SK-N-SH (cell line): Measurements from ENCODE around the gene KPNB1. TPM values are rescaled to one million over a fixed set of nuclear protein-coding genes. Genes with fewer than 3 reads are reported as not detected.

Experiments used
- CTCF ChIA-PET: fragments of 300-600, 350-600 bp; formaldehyde crosslinking; extraction: SDS; loops from one replicate; lab custom pipeline; 2021; lab: Yijun Ruan, JAX
- POLR2A ChIA-PET: fragments of 350-600 bp; sonication (Branson Sonifier 250); formaldehyde crosslinking; extraction: SDS; loops from one replicate; lab custom pipeline; 2020; ENCODE audit warnings: antibody characterized with exemption, inconsistent platforms; lab: Yijun Ruan, JAX
- DNase-seq: peaks from one replicate; pipeline ENCODE4 v3.0.0; 2012
- H2AFZ ChIP-seq: fragments of 200-600 bp; sonication (generic); 2 replicates; pipeline ENCODE4 v1.8.1; 2016; ENCODE audit warnings: antibody characterized with exemption, mild to moderate bottlenecking, low read depth
- H3F3A ChIP-seq: fragments of 200-600 bp; sonication (generic); replicated peaks from 2 replicates; pipeline ENCODE3; 2016; ENCODE audit warnings: antibody characterized with exemption, mild to moderate bottlenecking; ENCODE audit not compliant: insufficient read depth
- H3K27ac ChIP-seq, 2 experiments: fragments of 200-500 bp in 1 of 2; fragments of 200-600 bp in 1 of 2; sonication (Bioruptor generic) in 1 of 2; sonication (generic), shearing (Covaris generic) in 1 of 2; 2 replicates each; pipeline versions ENCODE4 v1.5.1 to v1.6.1; 2014 to 2016; ENCODE audit warnings: low read depth in 2 of 2, inconsistent platforms in 1 of 2, low read length in 1 of 2, mild to moderate bottlenecking in 1 of 2, mixed read lengths in 1 of 2
- H3K27me3 ChIP-seq: fragments of 200-600 bp; sonication (generic), shearing (Covaris generic); 2 replicates; pipeline ENCODE4 v1.6.1; 2016; ENCODE audit warnings: mixed run types; ENCODE audit not compliant: insufficient read depth
- H3K36me3 ChIP-seq, 2 experiments: fragments of 200-500 bp in 1 of 2; fragments of 200-600 bp in 1 of 2; sonication (Bioruptor generic) in 1 of 2; sonication (generic) in 1 of 2; replicated peaks in 1 of 2; 2 replicates each; pipeline versions ENCODE3 to v1.5.1; 2014 to 2016; ENCODE audit warnings: low read length in 1 of 2, mild to moderate bottlenecking in 1 of 2; ENCODE audit not compliant: insufficient read depth in 2 of 2, control insufficient read depth in 1 of 2
- H3K4me1 ChIP-seq, 2 experiments: fragments of 200-500 bp in 1 of 2; fragments of 200-600 bp in 1 of 2; sonication (Bioruptor generic) in 1 of 2; sonication (generic), shearing (Covaris generic) in 1 of 2; 2 replicates each; pipeline versions ENCODE4 v1.5.1 to v1.6.1; 2014 to 2016; ENCODE audit warnings: low read depth in 1 of 2, low read length in 1 of 2, mixed run types in 1 of 2; ENCODE audit not compliant: insufficient read depth in 2 of 2, control insufficient read depth in 1 of 2
- H3K4me2 ChIP-seq: fragments of 200-600 bp; sonication (generic), shearing (Covaris generic); 2 replicates; pipeline ENCODE4 v1.6.1; 2017; ENCODE audit warnings: mixed run types
- H3K4me3 ChIP-seq, 2 experiments: fragments of 200-500 bp in 1 of 2; fragments of 200-600 bp in 1 of 2; sonication (Bioruptor generic) in 1 of 2; sonication (generic), shearing (Covaris generic) in 1 of 2; 2 replicates each; pipeline versions ENCODE4 v1.5.1 to v1.8.1; 2014 to 2016; ENCODE audit warnings: low read depth in 2 of 2, inconsistent platforms in 1 of 2, low read length in 1 of 2, mild to moderate bottlenecking in 1 of 2, mixed read lengths in 1 of 2, moderate library complexity in 1 of 2
- H3K79me2 ChIP-seq: fragments of 200-600 bp; sonication (generic); 2 replicates; pipeline ENCODE4 v1.8.1; 2017; ENCODE audit warnings: mild to moderate bottlenecking; ENCODE audit not compliant: insufficient read depth
- H3K9ac ChIP-seq: fragments of 200-600 bp; sonication (generic); 2 replicates; pipeline ENCODE4 v1.6.1; 2017; ENCODE audit warnings: mixed run types
- H3K9me2 ChIP-seq: fragments of 200-600 bp; sonication (generic); 2 replicates; pipeline ENCODE4 v1.6.1; 2017; ENCODE audit warnings: mixed run types
- H3K9me3 ChIP-seq: fragments of 200-600 bp; sonication (generic); 2 replicates; pipeline ENCODE4 v1.6.1; 2017; ENCODE audit warnings: mixed run types, mild to moderate bottlenecking, moderate library complexity
- H4K20me1 ChIP-seq: fragments of 200-600 bp; sonication (generic); 2 replicates; pipeline ENCODE4 v1.6.1; 2017; ENCODE audit warnings: mild to moderate bottlenecking, mixed run types; ENCODE audit not compliant: insufficient read depth
- CHD2 ChIP-seq: fragments of 150-350 bp; IDR thresholded peaks from 2 replicates; pipeline ENCODE4 v1.6.1; 2018; ENCODE audit warnings: low read length; ENCODE audit not compliant: partially characterized antibody
- ELF1 ChIP-seq: IDR thresholded peaks from 2 replicates; pipeline ENCODE4 v1.4.0; 2012
- EP300 ChIP-seq, 2 experiments: IDR thresholded peaks; 2 replicates each; pipeline versions ENCODE4 v1.4.0 to v1.6.1; 2012; ENCODE audit warnings: borderline replicate concordance in 1 of 2, low read depth in 1 of 2, low read length in 1 of 2
- FOXM1 ChIP-seq: IDR thresholded peaks from 2 replicates; pipeline ENCODE4 v1.4.0; 2012; ENCODE audit warnings: low read depth, mild to moderate bottlenecking
- GABPA ChIP-seq: IDR thresholded peaks from 2 replicates; pipeline ENCODE4 v1.4.0; 2012; ENCODE audit warnings: low read depth, mild to moderate bottlenecking
- GATA2 ChIP-seq: sonication (generic); formaldehyde crosslinking; IDR thresholded peaks from 2 replicates; pipeline ENCODE4 v1.5.0; 2020; ENCODE audit warnings: mild to moderate bottlenecking, missing genetic modification reagents
- IRF3 ChIP-seq: fragments of 150-350 bp; IDR thresholded peaks from 2 replicates; pipeline ENCODE4 v1.6.1; 2016; ENCODE audit warnings: mild to moderate bottlenecking, low read depth, low read length
- JUND ChIP-seq: IDR thresholded peaks from 2 replicates; pipeline ENCODE4 v1.4.0; 2012
- MEF2A ChIP-seq: IDR thresholded peaks from 2 replicates; pipeline ENCODE4 v1.4.0; 2012; ENCODE audit warnings: low read depth, borderline replicate concordance
- NFIC ChIP-seq: IDR thresholded peaks from 2 replicates; pipeline ENCODE4 v1.4.0; 2012; ENCODE audit warnings: borderline replicate concordance
- NRF1 ChIP-seq: IDR thresholded peaks from 2 replicates; pipeline ENCODE4 v1.6.1; 2012; ENCODE audit warnings: low read depth, mild to moderate bottlenecking, low read length
- POLR2AphosphoS5 ChIP-seq: IDR thresholded peaks from 2 replicates; pipeline ENCODE4 v1.6.1; 2012; ENCODE audit warnings: low read depth, low read length
- RAD21 ChIP-seq: IDR thresholded peaks from 2 replicates; pipeline ENCODE4 v1.6.1; 2012; ENCODE audit warnings: mild to moderate bottlenecking, low read length
- REST ChIP-seq: IDR thresholded peaks from 2 replicates; pipeline ENCODE4 v1.6.1; 2012; ENCODE audit warnings: mild to moderate bottlenecking, low read depth, low read length, moderate library complexity
- RXRA ChIP-seq: IDR thresholded peaks from 2 replicates; pipeline ENCODE4 v1.4.0; 2012; ENCODE audit warnings: low read depth, mild to moderate bottlenecking, borderline replicate concordance
- SIN3A ChIP-seq: IDR thresholded peaks from 2 replicates; pipeline ENCODE4 v1.6.1; 2012; ENCODE audit warnings: low read depth, mild to moderate bottlenecking, low read length, moderate library complexity, borderline replicate concordance
- SMC3 ChIP-seq: IDR thresholded peaks from 2 replicates; pipeline ENCODE4 v1.6.1; 2012; ENCODE audit warnings: low read depth, low read length, improper control_type of control experiment
- TCF12 ChIP-seq: IDR thresholded peaks from 2 replicates; pipeline ENCODE4 v1.4.0; 2012
- USF1 ChIP-seq: IDR thresholded peaks from 2 replicates; pipeline ENCODE4 v1.4.0; 2012; ENCODE audit warnings: low read depth, borderline replicate concordance
- YY1 ChIP-seq: IDR thresholded peaks from 2 replicates; pipeline ENCODE4 v1.4.0; 2012; ENCODE audit warnings: low read depth, mild to moderate bottlenecking
- WGBS: methylation state at CpG from one replicate; pipeline ENCODE4 v1.1.6; 2017; ENCODE audit warnings: low lambda C conversion rate; 5-methylcytosine and 5-hydroxymethylcytosine counted together
- polyA plus RNA-seq, 3 experiments: library from polyadenylated mRNA; depleted of rRNA; stranded (reverse); fragments of >200 nt; gene quantifications; 2 replicates each; pipeline ENCODE4 v1.2.3, GENCODE V29; 2012
- TF ChIP-seq, protein P1 (sequence below): IDR thresholded peaks from 2 replicates; pipeline ENCODE4 v1.4.0; 2012; ENCODE audit warnings: low read depth
- TF ChIP-seq, protein P2 (sequence below): fragments of 200-600 bp; sonication (generic); IDR thresholded peaks from 2 replicates; pipeline ENCODE4 v1.6.1; 2017; ENCODE audit warnings: antibody characterized with exemption, mild to moderate bottlenecking, moderate library complexity
- TF ChIP-seq, protein P3 (sequence below): fragments of 150-350 bp; IDR thresholded peaks from 2 replicates; pipeline ENCODE4 v1.6.1; 2017; ENCODE audit warnings: antibody characterized with exemption, low read length, low read depth, borderline replicate concordance

Gene KPNB1
- polyA plus RNA-seq, 1 of the 3 experiments (the other 2 are of a cell fraction), result 89.5 TPM

DNA sequence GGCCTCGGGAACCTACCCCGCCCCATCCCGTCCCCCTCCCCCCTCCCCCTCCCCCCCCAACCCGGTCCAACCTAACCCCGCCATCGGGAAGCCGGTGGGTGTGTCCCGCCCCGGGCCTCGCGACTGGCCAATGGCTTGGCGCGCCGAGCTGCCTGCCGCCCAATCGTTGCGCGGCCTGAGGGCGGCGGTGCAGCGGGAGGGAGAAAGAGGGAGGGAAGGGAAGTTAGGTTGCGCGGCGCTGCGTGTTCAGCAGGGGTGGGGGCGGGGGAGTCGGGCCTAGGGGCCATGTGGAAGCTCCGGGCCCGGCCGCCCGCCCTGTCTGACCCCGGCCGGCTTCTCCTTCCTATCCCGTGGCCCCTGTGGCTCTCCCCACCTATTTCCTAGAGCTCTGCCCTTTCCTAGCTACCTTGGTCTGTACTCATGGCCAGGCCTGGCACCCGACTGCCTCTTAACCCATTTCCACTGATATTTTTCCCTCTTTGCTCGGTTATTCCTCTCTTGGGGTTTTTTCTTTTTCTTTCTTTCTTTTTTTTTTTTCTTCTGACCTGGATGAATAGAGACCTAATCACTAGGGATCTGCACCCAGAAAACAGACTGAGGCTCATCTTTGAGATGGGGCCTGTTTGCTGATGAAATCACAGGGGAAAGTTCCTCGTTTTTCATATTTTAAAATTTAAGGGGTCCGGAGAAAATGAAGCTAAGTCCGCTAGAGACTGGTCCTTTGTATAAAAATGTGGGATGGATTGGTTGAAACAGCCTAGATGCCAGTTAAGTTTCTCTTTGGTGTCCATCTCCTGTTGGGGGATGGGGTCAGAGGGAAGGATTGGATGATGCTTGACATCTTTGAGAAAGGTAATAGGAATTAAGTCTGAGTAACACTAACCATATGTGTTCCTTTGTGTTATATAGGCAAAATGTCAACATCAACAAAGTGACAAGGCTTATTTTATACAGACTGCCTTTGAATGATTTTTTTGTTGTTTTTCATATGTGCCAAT is 1.1 kb downstream of the KPNB1 start:
- Histone ChIP-seq H3K79me2 (peaks cover 65% of the 10 kb centered on the region), H3K9me2 (no peaks in the 10 kb centered on the region), H2AFZ (0 out of 2 replicates have a peak overlapping the region, but pooled peaks have one; percentile 38), H4K20me1 (peaks cover 46% of the 10 kb centered on the region), H3K4me3 (peak overlapping the region; percentile 67 to 80), H3K27me3 (no peaks in the 10 kb centered on the region), H3F3A (peaks cover 12% of the 10 kb centered on the region), H3K9me3 (no peaks in the 10 kb centered on the region), H3K4me1 (peaks cover 8 to 22% of the 10 kb centered on the region in 2 experiments), H3K27ac (peak overlapping the region; percentile 64 to 89), H3K36me3 (peaks cover 43 to 51% of the 10 kb centered on the region in 2 experiments), H3K4me2 (peak overlapping the region; percentile 81), H3K9ac (peak overlapping the region; percentile 77)
- ChIA-PET CTCF (interaction anchor here (0.6 to 9.4 kb wide), 9 partner anchors 9 to 298 kb away, joined by 3 to 113 read pairs (median 4); no protein-coding TSS in a partner anchor), POLR2A (interaction anchor here (0.6 to 1.6 kb wide), 13 partner anchors 9 to 171 kb away, joined by 3 to 5 read pairs (median 3); partner anchors contain the start of gene OSBPL7)
- peak; percentile 98 for DNase-seq
- WGBS, result 1% methylated on average over 17 of the region's 39 CpGs
- TF ChIP-seq REST, result 0 out of 2 replicates have a peak, but pooled peaks have one; percentile 15
- TF ChIP-seq RXRA, result no peak
- TF ChIP-seq ELF1, result 0 out of 2 replicates have a peak, but pooled peaks have one; percentile 26
- TF ChIP-seq, protein P1, sequence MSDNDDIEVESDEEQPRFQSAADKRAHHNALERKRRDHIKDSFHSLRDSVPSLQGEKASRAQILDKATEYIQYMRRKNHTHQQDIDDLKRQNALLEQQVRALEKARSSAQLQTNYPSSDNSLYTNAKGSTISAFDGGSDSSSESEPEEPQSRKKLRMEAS, result peak; percentile 97
- TF ChIP-seq GATA2 (CRISPR knock-in tag), result no peak
- TF ChIP-seq NRF1, result no peak
- no peak for TF ChIP-seq EP300 (IDR thresholded peaks at IDR 0.05; ENCODE audit: borderline replicate concordance in 1 of 2, low read depth in 1 of 2, low read length in 1 of 2)
- TF ChIP-seq USF1, result no peak
- TF ChIP-seq SMC3, result no peak
- TF ChIP-seq, protein P2, sequence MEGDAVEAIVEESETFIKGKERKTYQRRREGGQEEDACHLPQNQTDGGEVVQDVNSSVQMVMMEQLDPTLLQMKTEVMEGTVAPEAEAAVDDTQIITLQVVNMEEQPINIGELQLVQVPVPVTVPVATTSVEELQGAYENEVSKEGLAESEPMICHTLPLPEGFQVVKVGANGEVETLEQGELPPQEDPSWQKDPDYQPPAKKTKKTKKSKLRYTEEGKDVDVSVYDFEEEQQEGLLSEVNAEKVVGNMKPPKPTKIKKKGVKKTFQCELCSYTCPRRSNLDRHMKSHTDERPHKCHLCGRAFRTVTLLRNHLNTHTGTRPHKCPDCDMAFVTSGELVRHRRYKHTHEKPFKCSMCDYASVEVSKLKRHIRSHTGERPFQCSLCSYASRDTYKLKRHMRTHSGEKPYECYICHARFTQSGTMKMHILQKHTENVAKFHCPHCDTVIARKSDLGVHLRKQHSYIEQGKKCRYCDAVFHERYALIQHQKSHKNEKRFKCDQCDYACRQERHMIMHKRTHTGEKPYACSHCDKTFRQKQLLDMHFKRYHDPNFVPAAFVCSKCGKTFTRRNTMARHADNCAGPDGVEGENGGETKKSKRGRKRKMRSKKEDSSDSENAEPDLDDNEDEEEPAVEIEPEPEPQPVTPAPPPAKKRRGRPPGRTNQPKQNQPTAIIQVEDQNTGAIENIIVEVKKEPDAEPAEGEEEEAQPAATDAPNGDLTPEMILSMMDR, result no peak
- peak; percentile 69 for TF ChIP-seq IRF3
- peak; percentile 93 for TF ChIP-seq CHD2
- no peak for TF ChIP-seq POLR2AphosphoS5
- TF ChIP-seq TCF12, result no peak
- TF ChIP-seq NFIC, result no peak
- TF ChIP-seq JUND, result no peak
- peak; percentile 50 for TF ChIP-seq GABPA
- no peak for TF ChIP-seq MEF2A
- TF ChIP-seq RAD21, result no peak
- no peak for TF ChIP-seq FOXM1
- 0 out of 2 replicates have a peak, but pooled peaks have one; percentile 45 for TF ChIP-seq YY1
- peak; percentile 87; the same call in 1 of the 2 replicates for TF ChIP-seq SIN3A
- TF ChIP-seq, protein P3, sequence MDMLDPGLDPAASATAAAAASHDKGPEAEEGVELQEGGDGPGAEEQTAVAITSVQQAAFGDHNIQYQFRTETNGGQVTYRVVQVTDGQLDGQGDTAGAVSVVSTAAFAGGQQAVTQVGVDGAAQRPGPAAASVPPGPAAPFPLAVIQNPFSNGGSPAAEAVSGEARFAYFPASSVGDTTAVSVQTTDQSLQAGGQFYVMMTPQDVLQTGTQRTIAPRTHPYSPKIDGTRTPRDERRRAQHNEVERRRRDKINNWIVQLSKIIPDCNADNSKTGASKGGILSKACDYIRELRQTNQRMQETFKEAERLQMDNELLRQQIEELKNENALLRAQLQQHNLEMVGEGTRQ, result no peak
